Measurements from ENCODE around the gene NXPH1.

DNA sequence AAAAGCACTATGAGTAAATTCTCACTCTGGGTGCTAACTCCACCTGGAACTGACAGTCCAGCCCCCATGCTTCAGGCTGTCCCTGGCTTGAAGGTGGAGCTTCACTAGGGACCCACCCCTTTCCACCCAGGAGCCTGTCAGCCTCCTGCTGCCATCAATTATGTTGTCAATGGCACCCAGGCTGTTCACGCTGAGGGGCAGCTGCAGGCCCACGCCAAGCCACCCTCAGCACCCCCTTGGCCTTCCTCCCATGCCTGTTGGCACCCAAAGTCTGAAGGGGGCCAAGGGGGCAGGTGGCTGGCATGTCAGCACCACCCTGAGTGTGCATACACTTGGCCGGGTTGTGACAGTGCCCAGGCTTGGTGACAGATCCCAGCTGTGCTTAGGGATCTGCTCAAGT, 149.3 kb downstream of the NXPH1 start:
- TF ChIP-seq EZH2 (IDR thresholded peaks at IDR 0.05; ENCODE audit: low read length): no peak
- TF ChIP-seq, protein P1, sequence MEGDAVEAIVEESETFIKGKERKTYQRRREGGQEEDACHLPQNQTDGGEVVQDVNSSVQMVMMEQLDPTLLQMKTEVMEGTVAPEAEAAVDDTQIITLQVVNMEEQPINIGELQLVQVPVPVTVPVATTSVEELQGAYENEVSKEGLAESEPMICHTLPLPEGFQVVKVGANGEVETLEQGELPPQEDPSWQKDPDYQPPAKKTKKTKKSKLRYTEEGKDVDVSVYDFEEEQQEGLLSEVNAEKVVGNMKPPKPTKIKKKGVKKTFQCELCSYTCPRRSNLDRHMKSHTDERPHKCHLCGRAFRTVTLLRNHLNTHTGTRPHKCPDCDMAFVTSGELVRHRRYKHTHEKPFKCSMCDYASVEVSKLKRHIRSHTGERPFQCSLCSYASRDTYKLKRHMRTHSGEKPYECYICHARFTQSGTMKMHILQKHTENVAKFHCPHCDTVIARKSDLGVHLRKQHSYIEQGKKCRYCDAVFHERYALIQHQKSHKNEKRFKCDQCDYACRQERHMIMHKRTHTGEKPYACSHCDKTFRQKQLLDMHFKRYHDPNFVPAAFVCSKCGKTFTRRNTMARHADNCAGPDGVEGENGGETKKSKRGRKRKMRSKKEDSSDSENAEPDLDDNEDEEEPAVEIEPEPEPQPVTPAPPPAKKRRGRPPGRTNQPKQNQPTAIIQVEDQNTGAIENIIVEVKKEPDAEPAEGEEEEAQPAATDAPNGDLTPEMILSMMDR (optimal IDR thresholded peaks at IDR 0.05 in 1 of 3, IDR thresholded peaks at IDR 0.05 in 1 of 3, conservative IDR thresholded peaks at IDR 0.05 in 1 of 3; ENCODE audit: extremely low read depth in 1 of 3, insufficient read depth in 2 of 3, low read length in 3 of 3): no peak

All from keratinocyte (primary cell).